ENCODE results near the gene STK38L.

STK38L gene

GRCh38 chr12:27367078-27367477, 123.0 kb downstream of the STK38L start:
- peak in 1 of 3 donors; percentile 24 for DNase-seq
- no peaks in the 10 kb centered on the region for H3K27me3 ChIP-seq (replicated peaks in 2 of 5; ENCODE audit: control insufficient read depth in 4 of 5, insufficient read depth in 5 of 5, low read length in 4 of 5)
- ChIA-PET CTCF (interaction anchor here (1.5 kb wide), 1 partner anchor 17 kb away, joined by 4 read pairs; no protein-coding TSS in a partner anchor), POLR2A (no interaction called here)
- H3K27ac ChIP-seq (ENCODE audit: insufficient read depth in 1 of 2, low read depth in 1 of 2, low read length in 2 of 2, poor library complexity in 1 of 2, severe bottlenecking in 2 of 2) = no peak overlapping the region
- peaks cover 0 to 2% (median 0%) of the 10 kb centered on the region in 4 experiments for H3K4me1 ChIP-seq (ENCODE audit: control extremely low read depth in 1 of 4, control insufficient read depth in 4 of 4, insufficient read depth in 4 of 4, low read length in 3 of 4)
- peaks cover 0 to 6% (median 4%) of the 10 kb centered on the region in 5 experiments for H3K9me3 ChIP-seq (ENCODE audit: control extremely low read depth in 1 of 5, control insufficient read depth in 4 of 5, insufficient read depth in 2 of 5, low read depth in 1 of 5, low read length in 4 of 5)
- H3K4me3 ChIP-seq (ENCODE audit: control insufficient read depth in 1 of 7, extremely low read depth in 1 of 7, insufficient read depth in 4 of 7, low read depth in 2 of 7, low read length in 6 of 7) = no peak overlapping the region
- H3K36me3 ChIP-seq (ENCODE audit: control insufficient read depth in 4 of 4, insufficient read depth in 4 of 4, low read length in 3 of 4) = peaks cover 2 to 25% (median 11%) of the 10 kb centered on the region in 4 experiments
- WGBS (ENCODE audit: insufficient coverage) = 100% methylated on average over 2 of the region's 6 CpGs
